IMR-90 (cell line): ENCODE results near the gene LRP1B.

Experiments
- BHLHE40 ChIP-seq: fragments of 150-350 bp; IDR thresholded peaks from 2 replicates; pipeline ENCODE4 v1.6.1; 2016; ENCODE audit warnings: mild to moderate bottlenecking, low read depth, low read length
- CEBPB ChIP-seq: IDR thresholded peaks from 2 replicates; pipeline ENCODE4 v1.6.1; 2012; ENCODE audit warnings: low read depth, low read length, improper control_type of control experiment
- CTCF ChIP-seq: conservative IDR thresholded peaks from 2 replicates; pipeline ENCODE4 v1.5.1; 2012; ENCODE audit warnings: mild to moderate bottlenecking, low read depth, low read length, improper control_type of control experiment
- ELK1 ChIP-seq: fragments of 150-350 bp; IDR thresholded peaks from 2 replicates; pipeline ENCODE4 v1.6.1; 2016; ENCODE audit warnings: low read depth, mild to moderate bottlenecking, low read length, moderate library complexity, borderline replicate concordance
- MAFK ChIP-seq: IDR thresholded peaks from 2 replicates; pipeline ENCODE4 v1.6.1; 2012; ENCODE audit warnings: low read depth, low read length, improper control_type of control experiment
- MAZ ChIP-seq: IDR thresholded peaks from 2 replicates; pipeline ENCODE4 v1.6.1; 2012; ENCODE audit warnings: low read depth, mild to moderate bottlenecking, low read length, improper control_type of control experiment, moderate library complexity, borderline replicate concordance
- POLR2A ChIP-seq: IDR thresholded peaks from 2 replicates; pipeline ENCODE4 v1.6.1; 2012; ENCODE audit warnings: mild to moderate bottlenecking, low read depth, low read length
- RAD21 ChIP-seq: IDR thresholded peaks from 2 replicates; pipeline ENCODE4 v1.6.1; 2012; ENCODE audit warnings: low read length, improper control_type of control experiment
- SMC3 ChIP-seq: fragments of 150-350 bp; IDR thresholded peaks from 2 replicates; pipeline ENCODE4 v1.6.1; 2016; ENCODE audit warnings: low read depth, mild to moderate bottlenecking, antibody characterized with exemption, low read length, moderate library complexity

GRCh38 chr2:140311905-140312304 is 1818.9 kb downstream of the LRP1B start:
- TF ChIP-seq ELK1 (no peak), CTCF (no peak), MAFK (no peak), CEBPB (no peak), POLR2A (no peak), RAD21 (no peak), MAZ (no peak), SMC3 (no peak), BHLHE40 (no peak)
